HG03280 (cell line): ENCODE results near the gene DLEU7.

Experiments
- ATAC-seq: cut with Tn5 transposase; IDR thresholded peaks from one replicate; pipeline ENCODE4 v1.9.1; 2021; ENCODE audit warnings: mild to moderate bottlenecking, moderate library complexity; ENCODE audit not compliant: unreplicated experiment

The DLEU7 gene

DNA sequence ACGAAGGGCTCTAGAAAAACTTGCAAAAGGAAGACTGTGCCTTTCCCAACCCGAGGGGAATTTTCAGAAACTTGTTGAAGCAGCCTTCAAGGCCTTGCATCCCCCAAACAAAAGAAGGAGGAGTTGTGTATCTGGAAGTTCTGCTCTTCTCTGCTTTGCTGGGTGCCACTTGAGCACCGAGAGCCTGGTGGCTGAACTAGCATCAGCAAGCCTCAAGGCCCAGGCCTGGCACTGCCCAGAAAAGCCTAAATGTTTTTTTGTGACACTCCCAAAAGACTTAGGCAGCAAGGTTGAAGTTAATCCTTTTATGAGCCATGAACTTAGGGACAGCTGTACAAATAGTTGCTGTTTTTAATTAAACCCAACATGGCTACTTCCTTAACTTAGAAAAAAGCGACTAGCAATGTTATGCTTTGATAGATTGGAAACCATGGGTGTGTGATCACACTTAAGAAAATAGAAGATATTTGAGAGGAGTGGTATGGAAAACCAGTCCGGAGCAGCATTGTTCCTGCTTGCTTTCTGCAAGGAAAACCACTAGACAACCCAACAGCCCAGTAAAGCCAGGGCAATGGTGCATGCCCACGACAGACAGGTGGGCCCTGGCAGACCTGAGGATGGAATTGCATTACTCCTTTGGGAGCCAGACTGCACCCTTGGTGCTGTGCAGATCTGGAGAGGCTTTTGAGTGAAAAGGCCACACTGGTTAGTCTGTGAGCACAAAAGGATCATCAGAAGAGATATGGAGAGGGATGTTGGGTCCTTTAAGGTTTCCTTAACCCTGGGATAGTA lies 788 bp upstream of the DLEU7 start:
- ATAC-seq: no peak

DNA sequence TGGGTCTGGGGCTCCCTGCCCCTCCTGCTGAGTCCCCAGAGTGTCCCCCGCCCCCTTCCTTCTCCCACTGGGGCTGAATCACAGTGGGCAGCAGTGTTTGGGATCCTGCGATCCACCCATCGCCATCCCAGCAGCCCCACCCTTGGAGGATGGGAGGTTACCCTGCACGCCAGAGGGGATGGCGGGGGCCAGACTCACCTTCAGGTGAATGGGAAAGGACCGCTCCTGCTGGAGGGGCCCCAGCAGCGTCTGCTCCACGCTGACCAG lies 569 bp downstream of the DLEU7 start:
- no peak for ATAC-seq

DNA sequence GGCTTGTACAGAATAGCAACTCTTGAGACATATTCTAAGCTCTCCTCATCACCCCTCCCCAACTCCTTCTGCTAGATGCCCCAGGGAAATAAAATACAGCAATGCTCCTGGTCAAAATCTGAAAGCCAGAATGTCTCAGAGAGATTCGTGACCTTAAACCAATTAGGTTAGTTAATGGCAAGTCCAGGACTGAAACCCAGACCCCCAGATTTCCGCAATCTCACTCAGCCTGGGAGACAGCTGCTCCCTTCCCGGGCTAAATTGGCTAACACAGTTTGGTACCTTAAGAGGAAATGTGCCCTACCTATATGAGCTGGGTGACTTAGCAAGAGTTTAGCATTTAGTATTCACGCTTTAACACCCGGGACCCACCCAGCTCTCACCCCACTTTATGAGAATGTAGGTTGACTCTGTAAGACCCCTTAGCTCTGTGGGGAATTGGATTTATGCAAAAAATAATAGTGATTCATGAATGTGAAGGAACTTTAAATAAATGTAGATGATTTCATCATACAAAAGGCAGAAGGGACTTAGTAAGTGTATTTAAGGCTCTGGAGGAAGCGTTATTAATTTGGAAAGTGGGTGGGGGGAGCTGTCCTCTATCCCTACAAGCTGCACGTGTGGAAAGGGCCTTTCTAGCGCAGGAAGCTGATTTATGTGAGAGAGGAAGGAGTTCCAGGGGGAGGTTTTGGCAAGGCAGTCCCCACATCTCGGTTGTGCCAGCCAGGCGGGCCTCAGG lies 1.1 kb downstream of the DLEU7 start:
- no peak for ATAC-seq

DNA sequence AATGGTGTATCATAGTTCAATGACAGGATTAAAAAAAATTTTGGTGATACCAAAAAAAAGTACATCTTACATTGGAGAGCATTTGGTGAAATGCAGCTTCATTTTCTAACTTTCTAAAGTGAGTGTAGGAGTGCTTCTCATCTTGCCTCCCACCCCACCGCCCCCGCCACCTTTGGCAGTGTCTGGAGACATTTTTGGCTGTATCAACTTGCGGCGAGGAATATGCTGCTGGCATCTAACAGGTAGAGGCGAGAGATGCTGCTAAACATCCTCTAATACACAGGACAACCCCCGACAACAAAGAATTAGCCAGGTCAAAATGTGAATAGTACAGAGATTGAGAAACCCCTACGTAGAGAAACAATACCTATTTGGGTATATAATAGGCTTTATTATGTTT lies 1.7 kb downstream of the DLEU7 start:
- ATAC-seq: no peak

DNA sequence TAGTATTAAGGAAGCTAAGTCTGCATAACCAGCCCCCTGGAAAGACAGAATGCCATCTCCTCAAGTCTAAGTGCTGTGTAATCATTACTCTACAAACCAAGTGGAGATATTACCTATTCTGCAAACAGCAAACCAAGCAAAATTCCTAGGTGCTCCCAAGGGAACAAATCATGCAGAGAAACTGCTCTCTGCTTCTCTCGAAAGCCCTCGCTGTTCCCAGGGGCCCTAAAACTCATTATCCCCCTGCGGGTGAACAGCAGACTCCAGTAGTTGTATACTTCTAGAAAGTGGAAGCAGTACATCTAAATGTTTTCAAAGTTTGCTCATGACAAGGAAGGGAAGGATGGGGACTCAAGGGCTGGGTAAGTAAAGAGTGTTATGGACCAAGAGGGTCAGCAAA lies 3.2 kb downstream of the DLEU7 start:
- no peak for ATAC-seq

DNA sequence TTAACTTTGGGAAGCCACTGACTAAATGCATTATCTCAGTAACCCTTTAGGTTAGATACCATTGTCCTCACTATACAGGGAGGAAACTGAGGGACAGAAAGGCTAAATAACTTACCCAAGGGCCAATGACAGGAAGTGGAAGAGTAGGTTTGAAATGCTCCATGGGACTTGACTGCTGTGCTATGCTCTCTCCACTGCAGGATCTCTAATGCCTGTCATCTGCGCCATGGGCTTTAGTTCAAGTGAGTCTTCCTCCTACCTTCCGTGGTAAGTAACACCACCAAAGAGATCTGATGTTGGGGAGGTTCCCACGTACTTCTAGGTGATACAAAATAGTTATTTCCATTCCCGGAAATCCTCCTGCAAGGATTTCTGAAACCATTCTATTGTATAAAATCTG lies 3.7 kb downstream of the DLEU7 start:
- ATAC-seq: no peak

DNA sequence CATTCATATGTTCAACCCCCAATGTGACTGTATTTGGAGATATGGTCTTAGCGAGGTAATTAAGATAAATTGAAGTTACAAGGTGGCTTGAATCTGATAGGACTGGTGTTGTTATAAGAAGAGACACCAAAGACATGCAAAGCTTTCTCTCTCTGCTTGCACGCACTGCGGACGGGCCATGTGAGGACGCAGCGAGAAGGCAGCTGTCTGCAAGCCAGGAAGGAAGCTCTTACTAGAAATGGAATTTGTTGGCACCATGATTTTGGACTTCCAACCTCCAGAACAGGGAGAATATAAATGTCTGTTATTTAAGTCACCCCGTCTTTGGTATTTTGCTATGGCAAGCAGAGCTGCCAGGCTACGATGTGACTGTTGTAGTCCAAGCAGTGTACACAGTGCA lies 4.8 kb downstream of the DLEU7 start:
- no peak for ATAC-seq

DNA sequence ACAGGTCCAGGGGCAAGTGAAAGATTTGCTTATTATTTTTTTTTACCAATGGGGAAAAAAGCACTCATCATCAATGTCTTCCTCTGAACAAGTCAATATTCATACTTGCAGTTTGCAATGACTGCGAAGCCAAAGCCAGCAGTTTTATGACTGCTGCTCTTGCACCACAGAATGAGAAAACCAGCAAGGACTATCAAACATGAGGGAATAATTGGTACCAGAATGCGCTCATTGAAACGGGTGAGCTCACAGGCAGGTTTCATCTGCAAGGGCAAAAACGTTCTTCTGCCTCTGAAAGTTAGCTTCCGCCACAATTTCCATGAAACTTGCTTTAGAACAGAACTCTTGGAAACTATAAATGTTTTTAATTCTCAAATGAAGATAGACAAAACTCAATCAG lies 5.5 kb downstream of the DLEU7 start:
- ATAC-seq: no peak

DNA sequence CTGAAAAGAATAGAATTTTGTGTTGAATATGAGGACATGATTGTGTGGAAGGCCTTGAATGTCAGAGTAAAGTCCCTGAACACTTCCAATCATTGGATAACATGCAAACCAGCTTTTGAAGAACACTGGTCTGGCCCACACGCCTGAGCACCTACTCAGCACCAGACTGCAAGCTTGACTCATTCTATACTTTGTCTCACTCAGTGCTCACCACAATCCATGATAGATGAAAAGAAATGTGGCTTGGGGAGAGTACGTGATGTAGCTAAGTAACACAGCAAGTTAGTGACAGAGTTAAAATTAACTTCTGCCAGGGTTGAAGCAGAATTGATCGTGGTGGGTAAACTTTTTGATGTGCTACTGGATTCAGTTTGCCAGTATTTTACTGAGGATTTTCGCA lies 12.0 kb downstream of the DLEU7 start:
- ATAC-seq: no peak

DNA sequence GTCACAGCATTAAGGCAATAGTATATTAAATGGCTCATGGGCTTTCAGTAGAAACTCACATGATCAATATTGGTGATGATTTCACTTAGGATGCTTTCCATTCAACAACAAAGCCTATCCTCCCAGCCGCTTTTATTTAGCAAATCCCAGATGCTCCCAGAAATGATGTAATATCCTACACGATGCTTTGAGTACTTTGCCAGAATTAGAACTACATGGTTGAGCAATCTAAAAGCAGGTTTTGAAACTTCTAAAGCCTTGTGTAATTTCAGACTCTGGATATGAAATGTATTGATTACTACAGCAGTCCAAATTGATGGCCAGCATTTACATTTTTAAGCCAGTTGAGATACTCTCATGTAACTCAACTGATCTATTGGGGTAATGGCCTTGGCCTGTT lies 13.6 kb downstream of the DLEU7 start:
- ATAC-seq: no peak

DNA sequence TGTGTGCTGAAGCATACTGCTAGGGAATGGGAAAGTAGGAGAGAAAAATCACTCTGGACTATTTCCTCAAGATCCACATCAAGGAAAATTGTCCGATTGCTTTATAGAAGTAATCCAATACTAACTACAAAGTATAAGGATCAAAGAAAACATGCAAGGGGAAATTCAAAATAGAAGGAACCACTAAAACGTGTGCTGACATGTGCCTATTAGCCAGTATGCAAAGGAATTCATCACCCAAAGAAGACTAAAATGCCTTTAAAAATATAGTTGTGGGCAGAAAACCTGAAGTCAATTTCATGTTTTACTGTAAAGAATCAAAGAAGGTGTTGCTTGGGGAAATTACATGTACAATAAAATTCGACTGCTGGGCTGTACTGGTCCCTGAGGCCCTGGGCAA lies 14.3 kb downstream of the DLEU7 start:
- ATAC-seq: no peak

DNA sequence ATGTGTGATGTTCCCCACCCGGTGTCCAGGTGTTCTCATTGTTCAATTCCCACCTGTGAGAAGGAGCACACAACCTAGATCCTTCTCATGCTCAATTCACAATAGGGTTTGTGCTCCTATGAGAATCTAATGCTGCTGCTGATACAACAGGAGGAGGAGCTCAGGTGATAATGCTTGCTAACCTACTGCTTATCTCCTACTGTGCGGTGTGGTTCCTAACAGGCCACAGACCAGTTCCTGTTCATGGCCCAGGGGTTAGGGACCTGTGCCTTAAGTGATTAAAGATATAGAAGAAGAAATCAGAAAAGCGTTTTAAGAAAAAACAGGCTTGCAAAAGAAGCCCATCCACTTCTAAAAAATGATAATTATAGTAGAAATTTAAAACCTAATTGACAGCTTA lies 17.5 kb downstream of the DLEU7 start:
- ATAC-seq: no peak

DNA sequence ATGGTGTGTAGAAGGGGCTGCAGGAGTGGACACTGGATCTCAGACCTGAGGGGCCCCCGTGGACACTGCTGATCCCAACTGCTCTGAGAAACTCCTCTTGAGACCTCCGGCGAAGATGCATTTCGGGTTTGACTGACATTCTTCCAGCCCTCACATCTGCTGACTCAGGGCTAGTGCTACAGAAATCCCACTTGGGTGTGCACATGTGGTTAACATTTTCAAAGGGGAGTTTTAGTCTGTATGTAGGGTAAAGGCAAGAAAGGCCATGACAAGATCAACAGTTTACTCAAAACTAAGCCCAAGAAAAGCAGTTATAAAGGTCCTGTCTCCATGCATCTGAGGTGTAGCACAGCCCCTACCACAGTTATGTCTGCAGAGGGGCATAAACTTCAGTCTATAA lies 31.2 kb downstream of the DLEU7 start:
- no peak for ATAC-seq

DNA sequence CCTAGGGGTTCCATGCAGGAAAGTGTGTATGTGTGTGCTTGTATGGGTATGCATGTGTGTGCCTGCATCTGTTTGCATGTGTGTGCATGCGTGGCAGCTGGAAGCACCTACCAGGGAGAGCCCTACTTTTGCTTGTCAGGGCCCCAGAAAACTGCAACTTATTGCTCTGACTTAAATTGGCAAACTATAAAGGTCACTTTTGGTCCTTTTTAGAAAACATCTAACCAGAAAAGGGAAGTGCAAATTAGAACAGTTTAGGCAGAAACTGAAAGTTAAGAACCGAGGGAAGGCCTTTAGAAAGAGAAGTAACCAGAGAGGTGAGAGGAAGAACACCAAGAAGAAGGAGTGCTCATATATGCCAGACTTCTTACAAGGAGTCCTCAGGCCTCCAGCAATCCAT lies 32.5 kb downstream of the DLEU7 start:
- peak; percentile 85 for ATAC-seq

DNA sequence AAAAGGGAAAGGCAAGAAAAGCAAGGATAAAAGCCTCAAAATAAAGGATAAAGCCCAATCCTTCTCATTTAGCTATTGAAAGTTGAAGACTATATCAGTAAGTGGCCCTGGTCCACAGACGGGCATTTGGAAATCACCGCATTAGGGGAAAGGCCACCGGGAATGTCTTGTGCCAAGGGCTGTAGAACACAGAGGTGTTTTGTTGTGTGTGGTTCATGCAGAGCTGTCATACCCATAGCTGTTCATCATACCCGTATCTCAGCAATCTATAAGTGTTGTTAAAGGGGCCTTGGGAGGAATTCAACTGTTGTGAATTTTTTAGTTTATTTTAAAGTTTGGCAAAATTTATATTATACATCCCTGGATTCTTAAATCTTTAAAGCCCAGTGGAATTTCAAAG lies 33.0 kb downstream of the DLEU7 start:
- ATAC-seq: no peak

DNA sequence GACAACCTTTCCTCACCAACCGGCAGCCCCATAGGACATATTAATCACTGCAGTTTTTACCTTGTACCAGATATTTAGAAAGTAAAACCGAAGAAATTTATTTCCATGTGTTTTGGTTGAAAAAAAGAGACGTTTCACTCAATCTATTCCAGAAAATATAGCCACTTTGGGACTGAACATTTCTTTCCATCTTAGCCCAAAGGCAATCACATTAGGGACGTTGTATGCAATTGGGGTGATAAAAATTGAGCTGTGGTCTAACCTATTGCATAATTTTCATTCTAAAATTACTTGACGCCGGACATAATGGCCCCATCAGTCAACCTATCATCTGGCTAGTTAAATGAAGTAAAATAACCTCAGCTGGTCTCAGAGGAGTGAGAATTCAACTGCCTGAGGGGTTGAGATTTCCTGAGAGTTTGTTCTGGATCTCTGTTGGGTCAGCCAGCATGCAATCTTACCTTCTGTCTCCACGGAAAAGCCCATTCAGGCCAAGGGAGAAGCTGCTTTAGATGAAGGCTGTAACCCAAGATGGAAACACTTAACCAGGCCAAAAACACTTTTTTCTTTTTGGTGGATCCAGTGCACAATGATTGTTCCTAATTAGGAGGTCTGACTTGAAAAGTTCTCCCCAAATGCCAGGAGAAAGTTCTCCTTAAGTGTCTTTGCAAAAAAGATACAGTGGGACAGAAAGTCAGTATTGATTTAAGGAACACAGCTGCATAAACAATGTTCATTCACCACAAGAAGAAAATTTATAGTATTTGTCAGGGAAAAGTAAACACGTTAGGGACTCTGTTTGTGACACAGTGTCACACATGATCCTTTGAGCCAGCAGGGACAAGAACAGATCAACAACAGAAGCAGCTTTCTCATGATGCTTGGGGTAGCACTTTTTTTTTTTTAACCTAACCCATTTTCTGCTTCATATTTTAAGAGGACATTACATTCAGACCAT lies 34.1 kb downstream of the DLEU7 start:
- no peak for ATAC-seq

DNA sequence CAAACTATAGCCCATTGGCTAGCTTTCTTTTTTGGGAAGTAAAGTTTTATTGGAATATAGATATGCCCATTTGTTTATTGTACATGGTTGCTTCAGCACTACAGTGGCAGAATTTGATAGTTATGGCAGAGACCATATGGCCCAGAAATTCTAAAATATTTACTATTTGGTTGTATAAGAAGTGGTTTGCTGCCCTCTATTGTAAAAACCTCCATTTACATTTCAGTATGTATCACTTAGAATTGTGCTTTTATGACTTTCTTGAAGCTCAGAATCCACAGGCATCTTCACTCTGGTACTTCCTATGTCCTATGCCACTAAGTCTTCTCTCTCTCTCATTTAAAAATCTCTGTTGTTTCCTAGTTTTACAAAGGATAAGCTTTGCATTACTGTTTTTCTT lies 37.7 kb downstream of the DLEU7 start:
- ATAC-seq: no peak

DNA sequence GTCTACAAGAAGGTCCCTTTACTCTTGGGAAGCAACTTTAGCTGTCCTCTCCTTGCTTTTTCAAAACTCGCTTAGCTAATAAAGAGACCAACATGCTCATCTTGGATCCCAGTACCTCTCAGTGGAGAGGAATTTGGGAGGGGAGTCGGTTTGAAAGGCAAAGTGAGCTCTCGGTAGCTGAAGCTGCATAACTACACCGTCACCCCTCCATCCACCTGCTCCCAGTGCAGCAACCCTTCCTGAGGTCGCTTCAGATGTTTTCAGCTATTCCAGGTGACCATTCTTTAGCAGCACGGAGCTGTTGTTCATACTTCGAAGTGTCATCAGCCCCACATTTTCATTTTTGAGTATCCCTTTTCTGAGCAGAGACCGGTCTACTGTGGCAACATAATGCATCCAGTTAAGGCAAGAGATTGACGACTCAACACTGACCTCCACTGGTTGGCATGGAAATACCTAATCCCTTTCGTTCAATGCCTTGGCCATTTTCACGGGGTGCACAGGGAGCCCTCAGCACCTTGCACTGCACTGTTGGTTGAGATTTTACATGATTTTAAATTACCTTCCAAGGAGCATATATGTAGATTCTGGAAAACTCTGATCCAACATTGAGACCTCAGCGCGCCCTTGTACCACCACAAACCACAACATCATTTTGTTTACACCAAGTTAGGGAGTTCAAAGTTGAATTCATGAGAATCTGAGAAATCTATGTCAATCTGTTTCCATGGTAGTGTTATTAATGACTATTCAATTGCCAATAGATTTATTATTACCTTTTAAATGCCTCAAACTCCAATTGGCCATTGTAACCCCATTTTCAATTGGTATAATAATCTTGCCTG lies 42.2 kb downstream of the DLEU7 start:
- peak; percentile 89 for ATAC-seq

DNA sequence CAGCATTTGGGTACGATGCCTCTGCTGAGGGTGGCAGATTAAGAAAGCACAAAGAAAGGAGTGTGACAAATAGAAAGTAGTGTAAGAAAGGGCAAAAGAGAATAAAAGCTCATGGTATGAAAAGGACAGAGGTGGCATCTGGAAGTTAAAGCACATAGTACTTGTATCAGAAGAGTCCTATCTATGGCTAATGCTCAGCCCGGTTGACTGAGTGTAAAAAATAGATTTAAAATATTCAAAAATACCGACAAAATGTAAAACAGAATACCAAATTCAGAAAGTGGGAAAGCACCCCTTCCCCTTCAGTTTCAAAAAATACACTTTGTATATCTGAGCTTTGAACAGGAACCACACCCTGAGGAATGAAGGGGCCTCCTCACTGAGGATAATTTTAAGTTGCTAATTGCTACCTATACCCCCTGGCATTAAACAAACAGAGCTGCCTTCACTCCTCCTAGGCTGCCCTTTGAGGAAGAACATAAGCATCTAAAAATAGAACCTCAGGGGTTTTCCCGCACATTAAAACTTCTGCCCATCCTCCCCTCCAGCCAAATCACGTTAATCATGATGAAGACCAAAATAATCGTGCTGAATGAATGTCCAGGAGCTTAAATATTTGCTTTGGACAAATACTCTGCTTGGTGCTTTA lies 43.3 kb downstream of the DLEU7 start:
- no peak for ATAC-seq

DNA sequence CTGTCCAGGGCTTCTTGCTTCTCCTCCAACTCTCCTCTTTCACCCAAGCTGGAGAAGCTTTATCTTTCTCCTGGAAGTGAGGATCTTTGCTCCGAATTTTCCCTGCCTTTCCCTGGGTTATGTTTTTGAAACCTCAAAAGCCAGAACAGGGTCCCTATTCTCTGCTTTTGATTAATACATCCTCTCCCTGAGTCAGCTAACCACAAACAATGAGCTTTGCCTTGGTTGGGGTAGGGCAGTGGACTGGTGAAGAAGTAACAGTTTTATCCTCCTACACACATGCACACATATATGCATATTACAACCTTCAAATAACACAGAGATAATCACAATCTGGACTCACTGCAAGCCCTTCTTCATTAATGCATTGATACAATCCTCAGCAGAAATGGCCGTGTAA lies 44.6 kb downstream of the DLEU7 start:
- ATAC-seq: no peak
